NCI-H1048 (cell line): ENCODE measurements around the gene MAJIN.

Experiments used
- DNase-seq: peaks from one replicate; lab custom pipeline; 2025; lab: John Stamatoyannopoulos, UW

The MAJIN gene

DNA sequence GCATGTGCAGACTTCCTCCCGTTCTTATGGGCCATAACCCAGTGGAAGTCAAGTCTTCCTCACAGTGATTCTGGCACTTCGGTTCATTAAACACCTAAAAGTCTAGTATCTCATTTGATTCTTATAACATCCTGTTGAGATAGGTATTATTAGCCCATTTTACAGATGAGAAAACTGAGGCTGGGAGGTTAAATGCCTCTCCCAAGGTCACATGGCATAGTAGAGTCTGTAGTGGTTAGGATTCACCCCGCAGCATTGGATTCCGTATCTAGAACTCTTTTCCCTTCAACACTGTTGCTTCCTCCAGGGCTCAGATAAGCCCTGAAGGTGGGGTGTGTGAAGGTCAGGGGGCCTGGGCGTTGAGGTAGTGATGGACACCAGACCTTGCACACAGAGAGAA lies 39.6 kb downstream of the MAJIN start:
- no peak for DNase-seq

DNA sequence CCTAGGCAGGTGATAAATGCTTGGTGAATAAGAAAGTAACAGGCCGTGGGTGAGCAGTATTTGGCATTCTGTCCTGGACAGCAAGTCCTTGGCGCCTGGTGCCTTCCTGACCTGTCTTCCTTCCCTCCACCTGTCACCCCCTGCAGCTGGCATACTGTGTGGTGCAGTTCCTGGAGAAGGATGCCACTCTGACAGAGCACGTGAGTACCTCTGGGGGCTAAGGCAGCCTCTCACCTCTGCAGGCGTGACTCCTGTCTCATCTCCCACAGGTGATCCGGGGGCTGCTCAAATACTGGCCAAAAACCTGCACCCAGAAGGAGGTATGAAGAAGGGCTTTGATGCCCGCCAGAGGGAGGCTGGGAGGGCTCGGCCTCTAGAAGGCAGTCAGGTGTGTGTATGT lies 40.6 kb downstream of the MAJIN start:
- DNase-seq, result no peak

DNA sequence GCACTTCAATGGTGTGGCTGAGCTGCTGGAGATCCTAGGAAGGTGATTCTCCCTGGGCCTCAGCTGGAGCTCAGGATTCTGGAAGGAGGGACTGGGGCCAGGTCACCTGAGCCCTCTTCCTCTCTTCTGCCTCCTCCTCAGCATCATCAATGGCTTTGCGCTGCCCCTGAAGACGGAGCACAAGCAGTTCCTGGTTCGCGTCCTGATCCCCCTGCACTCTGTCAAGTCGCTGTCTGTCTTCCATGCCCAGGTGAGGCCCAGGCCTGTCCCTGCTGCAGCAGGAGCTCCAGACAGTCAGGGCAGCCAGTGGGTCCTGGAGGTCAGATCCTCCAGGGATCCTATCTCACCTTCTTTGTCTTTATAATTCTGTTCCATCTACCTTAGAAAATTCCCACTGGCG lies 41.6 kb downstream of the MAJIN start:
- no peak for DNase-seq

DNA sequence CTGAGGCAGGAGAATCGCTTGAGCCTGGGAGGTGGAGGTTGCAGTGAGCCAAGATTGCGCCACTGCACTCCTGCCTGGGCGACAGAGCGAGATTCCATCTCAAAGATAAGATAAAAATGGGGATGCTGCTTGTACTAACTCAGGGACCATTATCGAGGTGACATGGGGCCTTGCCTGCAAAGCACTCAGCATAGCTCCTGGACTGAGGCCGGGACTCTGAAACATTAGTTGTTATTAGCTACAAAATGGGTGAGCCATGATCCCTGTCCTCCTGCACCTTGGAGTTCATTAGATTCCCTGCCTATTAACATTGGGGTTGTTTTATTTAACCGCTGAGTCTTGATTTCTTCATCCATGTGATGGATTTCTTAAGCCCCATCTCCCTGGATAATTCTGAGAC lies 42.3 kb downstream of the MAJIN start:
- no peak for DNase-seq

DNA sequence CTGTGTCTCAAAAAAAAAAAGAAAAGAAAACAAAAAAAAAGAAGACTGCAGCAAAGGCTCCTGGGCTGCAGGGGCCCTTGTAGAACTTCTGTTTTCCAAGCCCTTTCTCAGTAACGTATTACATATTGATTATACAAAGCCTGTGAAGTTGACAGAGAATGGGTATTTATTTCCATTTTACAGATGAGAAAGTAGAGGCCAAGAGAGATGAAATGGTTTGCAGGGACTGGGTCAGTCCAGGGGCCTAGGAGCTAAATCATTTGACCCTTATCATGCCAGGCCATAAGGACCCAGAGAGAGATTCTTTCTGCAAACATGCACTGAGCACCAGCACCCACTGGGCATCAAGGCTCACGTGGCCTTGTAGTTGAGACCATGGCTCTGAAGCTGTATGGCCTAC lies 43.0 kb downstream of the MAJIN start:
- no peak for DNase-seq

DNA sequence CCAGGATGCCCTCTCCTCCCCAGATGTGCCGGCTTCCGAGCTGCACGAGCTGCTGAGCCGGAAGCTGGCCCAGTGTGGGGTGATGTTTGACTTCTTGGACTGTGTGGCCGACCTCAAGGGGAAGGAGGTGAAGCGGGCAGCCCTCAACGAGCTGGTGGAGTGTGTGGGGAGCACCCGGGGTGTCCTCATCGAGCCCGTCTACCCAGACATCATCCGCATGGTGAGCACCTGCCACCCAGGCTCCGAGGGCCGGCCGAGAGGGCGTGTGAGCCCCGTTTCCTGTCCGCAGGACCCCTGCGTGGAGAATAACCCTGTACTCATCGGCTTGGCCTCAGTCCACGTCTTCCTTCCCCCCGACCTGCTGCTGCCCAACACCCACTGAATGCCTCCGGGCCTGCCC lies 45.2 kb downstream of the MAJIN start:
- DNase-seq, result no peak

DNA sequence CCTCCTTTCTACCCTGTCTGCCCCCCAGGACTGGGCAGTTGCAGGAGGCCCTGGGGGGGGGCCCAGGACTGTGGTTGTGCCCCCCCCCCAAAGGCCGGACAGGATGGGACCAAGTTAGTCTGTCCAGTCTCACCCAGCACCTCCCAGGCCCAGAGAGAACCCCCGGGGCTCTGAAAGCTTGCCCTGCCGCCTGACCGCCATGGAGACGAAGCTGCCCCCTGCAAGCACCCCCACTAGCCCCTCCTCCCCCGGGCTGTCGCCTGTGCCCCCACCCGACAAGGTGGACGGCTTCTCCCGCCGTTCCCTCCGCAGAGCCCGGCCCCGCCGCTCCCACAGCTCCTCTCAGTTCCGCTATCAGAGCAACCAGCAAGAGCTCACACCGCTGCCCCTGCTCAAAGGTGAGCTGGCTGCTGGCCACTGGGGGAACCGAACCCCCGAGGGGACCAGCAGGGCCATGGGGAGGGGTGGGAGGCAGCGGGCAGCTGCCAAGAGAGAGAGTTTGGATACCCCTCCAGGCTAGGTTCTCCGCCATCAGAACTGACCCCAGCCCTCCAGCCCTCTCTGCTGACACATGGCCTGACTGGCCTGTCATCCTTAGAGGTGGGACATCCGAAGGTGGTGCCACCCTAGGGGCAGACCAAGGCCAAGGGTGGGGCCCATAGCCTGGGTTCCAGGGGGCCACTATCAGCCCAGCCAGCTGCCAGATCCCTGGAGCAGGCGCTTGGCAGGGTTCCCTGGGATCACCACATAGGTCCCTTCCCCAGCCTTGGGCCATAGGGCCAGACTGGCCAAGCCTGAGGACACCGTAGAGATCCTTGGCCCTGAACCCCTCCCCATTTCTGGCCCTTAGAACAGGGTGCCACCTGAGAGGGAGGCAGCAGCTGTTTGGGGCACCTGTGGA lies 46.1 kb downstream of the MAJIN start:
- no peak for DNase-seq

DNA sequence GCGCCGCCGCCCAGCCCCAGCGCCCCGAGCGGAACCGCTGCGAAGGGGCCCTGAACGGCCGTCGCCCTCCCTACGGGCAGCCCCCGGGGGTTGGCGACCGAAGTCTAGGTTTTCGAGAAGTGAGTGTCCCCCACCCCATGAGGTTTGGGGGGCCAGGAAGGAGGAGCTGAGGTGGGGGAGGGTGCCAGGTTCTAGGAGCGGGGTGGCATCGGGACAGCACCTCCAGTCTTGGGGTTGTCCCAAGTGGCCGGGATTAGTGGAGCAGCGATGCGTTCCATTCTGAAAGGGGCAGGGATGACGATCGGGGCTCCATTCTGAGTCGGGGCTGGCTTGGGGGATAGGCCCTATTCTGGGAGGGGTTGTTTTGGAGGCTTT lies 47.0 kb downstream of the MAJIN start:
- no peak for DNase-seq

DNA sequence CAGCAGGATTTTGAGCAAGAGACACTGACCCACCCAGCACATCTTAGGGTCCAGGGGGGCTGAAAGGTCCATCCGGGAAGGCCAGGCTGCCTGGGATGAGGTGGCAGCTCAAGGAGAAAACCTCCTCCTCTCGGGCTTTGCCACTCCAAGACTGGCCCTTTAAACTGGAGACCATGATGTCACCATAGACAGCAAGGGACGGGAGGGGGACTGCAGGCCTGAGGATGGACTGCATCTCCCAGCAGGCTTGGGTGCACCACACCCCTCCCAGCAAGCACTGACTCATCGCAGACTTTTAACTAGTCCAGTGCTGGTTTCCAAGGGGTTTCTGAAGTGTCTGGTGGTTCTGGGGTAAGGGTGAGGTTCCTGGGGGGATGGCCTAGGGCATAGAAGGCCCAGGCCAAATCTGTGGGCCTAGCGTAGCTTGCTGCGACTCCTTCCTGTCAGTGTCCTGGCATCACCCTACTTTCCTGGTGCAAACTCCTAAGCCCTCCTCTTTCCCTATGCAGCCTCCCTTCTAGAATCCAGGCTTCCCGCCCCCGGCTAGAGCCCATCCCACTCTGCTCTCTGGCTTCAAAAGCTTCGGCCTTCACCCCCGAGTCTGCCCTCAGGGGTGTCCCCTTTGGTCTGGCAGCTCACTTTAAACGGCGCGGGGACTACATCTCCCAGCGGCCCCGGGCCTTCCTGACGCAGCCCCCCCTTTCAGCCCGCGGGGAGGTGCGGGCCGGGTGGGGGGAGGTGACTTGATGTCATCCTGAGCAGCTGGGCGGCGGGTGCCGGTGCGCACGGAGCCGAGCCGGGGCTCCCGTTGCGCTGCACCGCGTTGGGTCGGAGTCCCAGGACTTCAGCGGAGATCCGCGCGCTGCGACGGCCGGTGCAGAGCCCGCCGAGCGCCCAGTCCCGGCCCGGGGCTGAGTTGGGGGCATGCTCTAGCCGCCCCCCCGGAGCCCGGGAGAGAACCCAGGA lies 47.7 kb downstream of the MAJIN start, which contains the start of gene PPP2R5B:
Gene PPP2R5B (plus strand): TSS at position 746 of the 966 bp plus-strand sequence. CDS start 1,046 bp downstream, outside the sequence.
- DNase-seq, result peak; percentile 61

DNA sequence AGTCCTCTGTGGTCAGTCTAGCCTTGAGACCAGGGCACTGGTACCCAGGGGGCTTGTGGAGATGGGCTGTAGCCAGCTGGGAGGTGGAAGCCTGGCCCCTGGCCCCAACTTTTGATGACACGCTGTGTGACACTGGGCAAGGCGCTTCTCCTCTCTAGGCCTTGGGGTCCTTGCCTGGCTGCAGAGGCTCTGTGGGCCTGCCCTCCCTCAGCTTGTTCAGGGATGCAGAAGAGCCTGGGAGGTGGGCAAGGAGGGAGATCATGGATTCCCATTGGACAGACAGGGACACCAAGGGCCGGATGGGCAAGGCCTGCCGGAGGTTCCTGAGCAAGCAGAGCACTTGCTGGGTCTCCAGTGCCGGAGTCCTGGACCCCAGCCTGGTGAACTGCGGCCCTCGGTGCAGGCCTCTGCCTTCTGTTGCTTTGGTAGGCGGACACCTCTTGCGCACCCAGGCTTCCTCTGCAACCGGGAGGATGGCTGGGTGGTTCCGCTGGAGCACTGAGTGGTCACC lies 48.7 kb downstream of the MAJIN start:
- no peak for DNase-seq

DNA sequence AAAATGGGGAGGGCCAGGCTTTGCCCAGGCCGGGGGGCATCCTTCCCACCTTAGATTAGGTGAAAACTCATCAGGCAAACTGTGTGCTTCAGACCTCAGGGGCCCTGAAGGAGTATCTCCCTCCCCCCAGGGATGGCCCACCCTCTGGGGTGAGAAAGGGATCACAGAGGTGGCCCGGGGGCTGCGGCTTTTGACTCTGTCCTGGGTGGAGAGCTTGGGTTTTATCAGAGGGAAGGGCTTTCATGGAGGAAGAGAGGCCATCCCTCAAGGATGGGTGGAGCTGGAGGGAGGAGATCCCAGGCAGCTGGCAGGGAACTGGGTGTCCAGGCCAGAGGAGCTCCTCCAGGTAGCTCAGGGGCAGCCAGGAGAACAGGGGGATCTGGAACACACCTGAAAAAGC lies 50.5 kb downstream of the MAJIN start:
- DNase-seq, result no peak

DNA sequence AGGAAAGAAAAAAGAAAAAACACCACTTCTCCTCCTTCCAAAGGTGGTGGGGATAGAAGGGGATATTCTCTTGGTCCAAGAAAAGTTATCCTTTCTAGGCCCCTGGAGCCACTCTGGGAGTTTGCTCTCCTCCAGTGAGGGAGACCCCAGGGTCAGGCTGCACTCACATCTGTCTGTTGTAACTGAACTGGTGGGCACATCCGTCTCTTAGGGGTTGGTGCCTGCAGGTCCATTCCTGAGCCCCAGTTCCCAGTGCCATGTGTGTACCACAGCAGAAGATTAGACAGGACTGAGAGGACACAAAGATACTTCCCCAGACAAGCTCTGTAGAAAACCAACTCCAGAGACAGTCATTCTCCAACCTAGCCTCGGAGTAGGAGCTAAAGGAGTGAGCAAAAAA lies 51.8 kb downstream of the MAJIN start:
- no peak for DNase-seq

DNA sequence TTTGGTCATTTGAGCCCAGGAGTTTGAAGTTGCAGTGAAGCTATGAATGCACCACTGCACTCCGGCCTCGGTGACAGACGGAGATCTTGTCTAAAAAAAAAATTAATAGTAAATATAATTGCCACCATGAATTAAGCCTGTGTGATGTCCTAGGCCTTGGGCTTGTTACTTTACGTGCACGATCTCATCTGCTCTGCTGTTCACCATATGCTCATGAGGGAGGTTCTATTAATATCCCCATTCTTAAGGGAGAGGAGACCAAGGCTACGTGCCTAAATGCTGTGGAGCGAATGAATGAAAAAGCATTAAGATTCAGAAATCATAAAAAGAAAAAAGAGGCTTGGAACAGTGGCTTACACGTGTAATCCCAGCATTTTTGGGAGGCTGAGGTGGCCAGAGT lies 52.3 kb downstream of the MAJIN start:
- no peak for DNase-seq

DNA sequence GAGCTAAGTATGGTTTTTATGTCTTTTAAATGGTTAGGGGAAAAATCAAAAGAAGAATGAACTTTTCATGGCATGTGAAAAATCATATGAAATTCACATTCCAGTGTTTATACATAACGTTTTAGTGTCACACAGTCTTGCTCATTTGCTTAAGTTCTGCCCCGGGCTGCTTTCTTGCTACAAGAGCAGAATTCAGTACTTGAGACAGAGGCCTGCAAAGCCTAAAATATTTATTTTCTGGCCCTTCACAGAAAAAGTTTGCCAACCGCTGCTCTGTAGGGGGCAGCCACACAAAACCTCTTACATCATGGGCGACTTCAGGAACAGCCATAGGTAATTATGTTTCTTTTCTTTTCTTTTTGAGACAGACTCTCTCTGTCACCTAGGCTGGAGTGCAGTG lies 53.9 kb downstream of the MAJIN start:
- no peak for DNase-seq

DNA sequence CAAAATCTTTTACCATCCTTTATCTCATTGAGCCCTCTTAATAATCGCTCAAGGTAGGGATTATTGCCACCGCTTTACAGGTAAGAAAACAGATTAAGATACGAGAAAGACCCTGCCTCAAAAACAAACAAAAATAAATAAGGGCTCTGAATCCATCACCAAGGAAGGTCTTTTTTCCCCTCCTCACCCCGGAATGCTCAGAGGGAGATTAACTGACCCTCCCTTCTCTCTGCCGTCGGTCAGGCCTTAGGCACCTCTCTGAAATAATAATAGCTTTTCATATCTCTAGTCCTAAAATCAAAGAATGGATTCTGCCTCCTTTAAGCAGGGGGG lies 54.3 kb downstream of the MAJIN start:
- no peak for DNase-seq

DNA sequence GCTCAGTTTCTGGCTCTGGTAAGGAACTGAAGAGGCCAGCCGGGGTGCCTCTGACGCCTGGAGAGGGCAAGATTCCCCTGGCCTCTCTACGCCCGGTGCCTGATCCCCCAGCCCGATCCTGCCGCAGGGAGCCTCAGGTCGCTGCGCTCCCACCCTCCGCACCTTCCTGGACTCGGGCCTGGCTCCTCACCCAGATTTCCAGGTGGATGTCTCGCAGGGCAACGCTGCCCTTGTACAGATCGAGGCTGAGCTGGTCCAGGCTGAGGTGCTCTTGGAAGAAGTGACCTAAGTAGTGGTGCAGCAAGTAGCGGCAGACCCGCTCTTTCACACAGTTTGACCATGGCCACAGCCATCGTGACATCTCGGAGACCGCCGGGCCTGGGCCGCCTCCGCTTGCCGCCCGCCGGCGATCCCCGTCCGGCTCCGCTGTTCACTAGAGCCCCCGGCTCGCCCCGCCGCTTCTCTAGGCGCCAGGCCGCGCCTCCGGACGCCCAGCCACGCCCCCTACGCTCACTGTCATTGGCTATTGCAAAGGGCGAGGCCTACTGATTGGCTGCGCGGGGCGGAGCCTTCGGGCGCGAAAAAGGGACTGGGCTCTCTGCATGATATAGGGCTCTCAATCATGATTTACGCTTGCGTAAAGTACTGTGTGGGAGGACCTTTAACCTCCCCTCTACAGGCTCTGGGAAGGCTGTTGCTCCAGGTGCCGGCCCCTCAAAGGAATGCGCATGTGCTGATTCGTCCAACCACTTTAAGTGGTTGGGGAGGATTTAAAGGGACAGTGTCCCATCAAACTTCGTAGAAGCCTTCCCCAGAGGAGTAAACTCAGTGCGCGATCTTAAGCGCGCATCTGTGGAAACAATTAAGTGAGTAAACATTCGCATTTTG lies 54.9 kb downstream of the MAJIN start, which contains the start of gene ATG2A:
Gene ATG2A (minus strand): TSS at position 435 of the 888 bp plus-strand sequence. CDS start 74 bp downstream, at position 361.
- DNase-seq, result peak; percentile 96

DNA sequence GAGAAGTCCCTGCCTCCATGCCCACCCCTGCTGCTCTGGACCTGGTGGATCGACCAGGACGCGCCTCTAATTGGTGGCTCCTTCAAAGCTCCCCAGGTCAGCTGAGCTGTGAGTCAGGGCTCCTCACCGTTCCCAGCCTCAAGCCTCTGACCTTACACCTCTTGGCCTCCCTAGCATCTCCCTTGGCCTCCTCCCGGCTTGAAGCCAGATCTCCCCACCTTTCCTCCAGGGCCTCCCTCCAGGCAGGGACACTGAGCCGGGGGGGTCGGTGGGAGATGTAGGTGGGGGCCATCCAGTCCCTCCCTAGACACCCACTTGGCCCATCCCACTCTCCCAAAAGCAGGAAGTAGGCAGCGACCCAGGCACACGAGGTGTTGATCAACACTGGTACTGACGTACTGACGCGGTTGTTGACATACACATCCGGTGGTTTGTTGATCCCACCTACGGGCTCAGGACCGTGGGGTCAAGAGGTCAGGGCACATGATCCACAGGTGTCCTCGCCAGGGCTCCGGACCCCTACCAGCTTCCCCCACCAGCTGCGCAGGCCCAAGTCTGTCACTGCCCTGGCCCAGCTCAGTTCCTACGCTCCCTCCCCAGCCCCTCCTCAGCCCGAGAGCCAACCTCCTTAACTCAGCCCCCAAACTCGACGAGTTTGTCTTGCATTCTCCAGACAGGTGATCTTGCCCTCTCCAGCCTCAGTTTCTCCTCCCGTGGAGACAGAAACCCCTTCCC lies 55.7 kb downstream of the MAJIN start:
- DNase-seq, result no peak

DNA sequence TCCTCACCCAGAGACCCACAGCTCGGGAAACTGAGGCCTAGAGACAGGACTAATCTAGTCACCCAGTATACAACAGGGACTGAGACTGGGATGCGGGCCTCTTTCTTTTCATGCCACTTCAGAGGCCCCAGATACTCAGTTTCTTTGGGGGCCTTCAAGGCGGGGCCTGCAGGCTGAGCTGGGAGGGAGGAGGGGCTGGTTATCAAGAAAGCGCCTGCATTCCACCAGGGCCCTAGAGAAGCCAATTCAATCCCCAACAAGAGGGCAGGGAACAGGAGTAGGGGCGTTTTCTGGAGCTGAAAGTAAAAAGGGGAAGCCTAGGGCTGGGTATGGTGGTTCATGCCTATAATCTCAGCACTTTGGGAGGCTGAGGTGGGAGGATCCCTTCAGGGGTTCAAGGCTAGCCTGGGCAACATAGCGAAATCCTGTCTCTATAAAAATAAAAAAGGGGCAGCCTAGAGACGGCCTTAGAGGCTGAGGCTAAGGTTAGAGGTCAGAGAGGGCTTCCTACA lies 56.5 kb downstream of the MAJIN start:
- DNase-seq, result no peak

DNA sequence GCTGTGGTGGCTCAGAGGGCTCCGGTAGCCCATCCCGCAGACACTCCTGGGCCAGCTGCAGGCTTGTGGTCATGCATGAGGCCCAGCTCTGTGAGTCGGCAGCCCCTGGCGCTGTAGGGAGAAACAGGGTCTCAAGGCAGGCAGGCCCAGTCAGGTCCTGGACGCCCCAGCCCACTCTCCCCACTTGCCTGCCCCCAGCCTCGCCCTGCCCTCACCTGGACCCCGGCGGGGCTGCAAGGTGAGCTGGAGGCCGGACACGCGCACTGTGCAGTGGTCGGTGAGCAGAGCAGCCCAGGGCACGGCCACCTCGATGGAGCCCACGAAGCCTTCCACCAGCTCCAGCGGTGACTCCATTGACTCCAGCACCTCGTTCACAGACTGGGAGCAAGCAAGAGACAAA lies 57.8 kb downstream of the MAJIN start:
- DNase-seq, result no peak

DNA sequence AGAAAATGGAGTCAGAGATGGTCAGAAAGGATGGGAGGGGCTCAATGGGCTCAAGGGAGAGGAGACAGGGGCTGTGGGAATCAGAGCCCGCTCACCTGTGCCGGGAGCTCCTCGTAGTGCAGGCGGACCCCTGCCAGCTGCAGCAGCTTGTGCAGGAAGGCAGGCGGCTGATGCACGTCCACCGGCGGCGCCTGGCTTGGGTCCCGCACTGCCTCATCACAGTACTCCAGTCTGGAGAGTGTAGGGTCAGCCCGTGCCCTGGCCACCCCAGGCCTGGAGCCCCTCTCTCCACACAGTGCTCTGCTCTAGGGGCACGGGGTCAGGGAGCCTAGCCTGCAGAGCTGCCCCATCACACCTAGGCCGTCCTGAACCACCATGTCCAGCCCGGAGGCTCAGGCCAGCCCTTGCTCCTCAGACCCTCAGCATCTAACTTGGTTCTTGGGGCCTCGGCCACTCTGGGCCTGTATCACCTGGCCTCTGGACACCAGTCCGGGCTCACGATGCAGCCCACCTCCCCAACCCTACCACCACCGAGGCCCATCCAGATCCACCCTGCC lies 58.7 kb downstream of the MAJIN start:
- DNase-seq, result no peak
